Ascending aorta (tissue), 2 donors: Measurements from ENCODE around the gene SLC25A10. TPM values are rescaled to one million over a fixed set of nuclear protein-coding genes. Genes with fewer than 3 reads are reported as not detected.

Experiments used
- DNase-seq, 2 donors: peaks; one replicate each; pipeline ENCODE4 v3.0.0-alpha.2; 2019; ENCODE audit warnings: low spot score in 2 of 2
- H3K27ac ChIP-seq, 2 donors: fragments of 200-600 bp; sonication (generic); one replicate each; pipeline ENCODE4 v1.5.1; 2016 to 2017; ENCODE audit warnings: mild to moderate bottlenecking in 1 of 2
- H3K27me3 ChIP-seq: fragments of 200-600 bp; sonication (generic); one replicate; pipeline ENCODE4 v1.5.1; 2017
- H3K36me3 ChIP-seq, 2 donors: fragments of 200-600 bp; sonication (generic); one replicate each; pipeline ENCODE4 v1.5.1; 2016
- H3K4me1 ChIP-seq, 2 donors: fragments of 200-600 bp; sonication (generic); one replicate each; pipeline ENCODE4 v1.5.1; 2016 to 2017; ENCODE audit warnings: mild to moderate bottlenecking in 1 of 2
- H3K4me3 ChIP-seq, 2 donors: fragments of 200-600 bp; sonication (generic); one replicate each; pipeline ENCODE4 v1.5.1; 2016 to 2017; ENCODE audit warnings: mild to moderate bottlenecking in 1 of 2
- H3K9me3 ChIP-seq, 2 donors: fragments of 200-600 bp; sonication (generic); one replicate each; pipeline ENCODE4 v1.5.1; 2016
- intact Hi-C: fragments of 100-400 bp; cut with DNase I; formaldehyde crosslinking; loops from one replicate; pipeline ENCODE4 v1.15.1; 2023
- total RNA-seq: library from RNA; depleted of rRNA; stranded (reverse); fragments of >200 nt; gene quantifications from one replicate; pipeline ENCODE4 v1.1.0, GENCODE V29; 2016
- TF ChIP-seq, protein P1 (sequence below), 3 experiments: fragments of 200-600 bp in 2 of 3; fragments of 450-650 bp in 1 of 3; sonication (generic) in 2 of 3; IDR thresholded peaks; one replicate each; pipeline ENCODE4 v1.5.1; 2016 to 2019; ENCODE audit warnings: antibody characterized with exemption in 3 of 3, mild to moderate bottlenecking in 1 of 3, moderate library complexity in 1 of 3

Gene SLC25A10
- total RNA-seq, 1 donor from 2014 or later, result 0.53 TPM

DNA sequence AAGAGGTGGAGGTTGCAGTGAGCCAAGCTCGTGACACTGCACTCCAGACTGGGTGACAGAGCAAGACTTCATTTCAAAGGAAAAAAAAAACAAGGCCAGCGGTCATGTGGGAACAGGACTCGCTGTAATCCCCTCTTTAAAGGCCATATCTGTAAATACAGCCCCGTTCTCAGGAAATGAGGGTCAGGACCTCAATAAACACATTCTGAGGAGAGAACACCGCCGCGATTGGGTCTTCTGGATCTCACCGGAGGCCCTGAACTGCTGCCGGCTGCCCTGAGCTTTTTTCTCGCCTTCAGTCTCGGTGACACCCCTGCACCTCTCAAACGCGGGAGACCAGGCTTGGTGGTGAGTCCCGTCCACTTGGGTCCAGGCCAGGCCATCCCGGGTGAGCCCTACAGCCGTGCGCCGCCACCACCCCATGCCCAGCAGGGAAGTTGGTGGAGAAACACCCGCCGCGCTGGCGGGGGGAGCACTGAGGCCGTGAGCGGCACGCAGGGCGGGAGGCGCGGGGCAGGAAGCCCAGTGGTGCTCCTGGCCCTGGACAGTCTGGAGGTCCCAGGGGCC is 28.4 kb downstream of the SLC25A10 start:
- TF ChIP-seq, protein P1, sequence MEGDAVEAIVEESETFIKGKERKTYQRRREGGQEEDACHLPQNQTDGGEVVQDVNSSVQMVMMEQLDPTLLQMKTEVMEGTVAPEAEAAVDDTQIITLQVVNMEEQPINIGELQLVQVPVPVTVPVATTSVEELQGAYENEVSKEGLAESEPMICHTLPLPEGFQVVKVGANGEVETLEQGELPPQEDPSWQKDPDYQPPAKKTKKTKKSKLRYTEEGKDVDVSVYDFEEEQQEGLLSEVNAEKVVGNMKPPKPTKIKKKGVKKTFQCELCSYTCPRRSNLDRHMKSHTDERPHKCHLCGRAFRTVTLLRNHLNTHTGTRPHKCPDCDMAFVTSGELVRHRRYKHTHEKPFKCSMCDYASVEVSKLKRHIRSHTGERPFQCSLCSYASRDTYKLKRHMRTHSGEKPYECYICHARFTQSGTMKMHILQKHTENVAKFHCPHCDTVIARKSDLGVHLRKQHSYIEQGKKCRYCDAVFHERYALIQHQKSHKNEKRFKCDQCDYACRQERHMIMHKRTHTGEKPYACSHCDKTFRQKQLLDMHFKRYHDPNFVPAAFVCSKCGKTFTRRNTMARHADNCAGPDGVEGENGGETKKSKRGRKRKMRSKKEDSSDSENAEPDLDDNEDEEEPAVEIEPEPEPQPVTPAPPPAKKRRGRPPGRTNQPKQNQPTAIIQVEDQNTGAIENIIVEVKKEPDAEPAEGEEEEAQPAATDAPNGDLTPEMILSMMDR (IDR thresholded peaks at IDR 0.05), result no peak
- no peak for DNase-seq
- H3K27ac ChIP-seq, result no peak overlapping the region
- no peaks in the 10 kb centered on the region for H3K36me3 ChIP-seq
- H3K4me3 ChIP-seq, result no peak overlapping the region
- H3K9me3 ChIP-seq, result no peaks in the 10 kb centered on the region
- no peaks in the 10 kb centered on the region for H3K4me1 ChIP-seq
- intact Hi-C loops, result no loop called here
- H3K27me3 ChIP-seq, result no peaks in the 10 kb centered on the region

DNA sequence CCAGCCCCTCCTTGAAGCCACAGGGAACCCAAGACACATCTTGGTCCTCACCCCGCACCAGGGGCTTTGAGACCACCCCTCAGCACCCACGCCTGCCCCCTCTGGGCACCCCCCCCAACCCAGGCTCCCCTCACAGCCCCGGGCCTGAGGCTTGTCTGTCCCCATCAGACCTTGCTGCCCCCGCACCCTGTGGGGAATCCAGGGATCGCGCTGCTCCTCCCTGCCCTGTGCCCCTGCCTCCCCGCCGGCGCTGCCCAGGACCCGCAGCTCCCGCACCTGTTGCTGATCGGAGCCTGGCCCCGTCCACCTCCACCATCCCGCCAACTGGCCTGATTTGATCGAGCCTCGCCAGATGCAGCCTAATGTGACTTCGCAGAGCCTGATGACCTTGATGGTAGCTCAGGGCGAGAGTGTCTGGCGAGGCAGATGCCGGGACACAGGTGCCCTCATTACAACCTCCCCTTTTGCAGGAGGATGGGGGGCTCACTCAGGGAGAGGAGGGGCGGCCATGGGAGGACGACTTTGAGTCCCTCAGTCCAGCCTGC is 29.0 kb downstream of the SLC25A10 start:
- intact Hi-C loops, result no loop called here
- Histone ChIP-seq H3K27ac (no peak overlapping the region), H3K4me1 (no peaks in the 10 kb centered on the region), H3K4me3 (no peak overlapping the region), H3K36me3 (no peaks in the 10 kb centered on the region), H3K9me3 (no peaks in the 10 kb centered on the region), H3K27me3 (no peaks in the 10 kb centered on the region)
- DNase-seq, result no peak
- TF ChIP-seq, protein P1 (IDR thresholded peaks at IDR 0.05), result no peak

DNA sequence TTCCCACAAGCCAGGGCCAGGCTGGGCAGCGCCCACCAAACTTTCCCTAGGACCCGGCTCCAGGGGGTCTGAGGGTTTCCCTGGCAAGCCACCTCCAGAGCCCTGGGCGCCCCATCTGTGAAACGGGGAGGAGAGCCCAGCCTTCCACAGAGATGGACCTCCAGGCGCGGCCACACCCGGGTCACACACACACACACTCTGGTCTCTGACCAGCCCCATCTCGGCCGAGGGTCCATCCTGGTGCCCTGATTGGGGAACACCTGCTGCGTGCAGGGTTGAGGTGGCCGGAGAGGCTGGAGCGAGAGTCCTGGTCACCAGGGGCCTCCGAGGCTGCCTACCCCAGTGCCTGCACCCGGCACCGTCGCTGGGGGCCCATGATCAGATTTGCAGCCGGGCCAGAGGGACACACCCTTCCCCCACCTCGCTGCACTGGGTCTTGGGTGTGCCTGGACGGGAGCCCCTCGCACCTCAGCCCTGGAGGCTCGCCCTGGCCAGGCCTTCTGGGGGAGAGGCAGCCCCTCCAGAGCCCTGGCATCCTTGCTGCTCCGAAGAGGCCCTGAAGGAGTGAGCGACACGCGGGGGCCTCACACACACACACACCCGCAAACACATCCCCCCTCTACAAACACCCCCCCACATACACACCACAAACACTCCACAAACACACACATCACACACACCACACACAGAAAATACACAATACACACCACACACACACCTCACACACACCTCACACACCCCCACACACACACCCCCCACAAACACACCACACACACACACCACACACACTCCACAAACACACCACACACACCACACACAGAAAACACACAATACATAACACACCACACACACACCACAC is 29.7 kb downstream of the SLC25A10 start:
- no peaks in the 10 kb centered on the region for H3K9me3 ChIP-seq
- TF ChIP-seq, protein P1 (IDR thresholded peaks at IDR 0.05), result no peak
- intact Hi-C loops, result no loop called here
- H3K4me3 ChIP-seq, result no peak overlapping the region
- H3K36me3 ChIP-seq, result no peaks in the 10 kb centered on the region
- DNase-seq, result no peak
- no peak overlapping the region for H3K27ac ChIP-seq
- no peaks in the 10 kb centered on the region for H3K27me3 ChIP-seq
- H3K4me1 ChIP-seq, result no peaks in the 10 kb centered on the region

Other genes with a start within 250 kb of the SLC25A10 start
- 6,075 TPM for gene ACTG1, start 199.5 kb upstream of the SLC25A10 start, total RNA-seq
- gene FSCN2, start 183.9 kb upstream of the SLC25A10 start, total RNA-seq, result not detected
- 75.6 TPM for gene FAAP100, start 159.9 kb upstream of the SLC25A10 start, total RNA-seq
- 128 TPM for gene NPLOC4, start 75.2 kb upstream of the SLC25A10 start, total RNA-seq
- not detected for gene TSPAN10, start 75.1 kb upstream of the SLC25A10 start, total RNA-seq
- not detected for gene PDE6G, start 55.7 kb upstream of the SLC25A10 start, total RNA-seq
- gene OXLD1, start 45.7 kb upstream of the SLC25A10 start, total RNA-seq, result 96.1 TPM
- 15.8 TPM for gene CCDC137, start 45.5 kb upstream of the SLC25A10 start, total RNA-seq
- gene ARL16, start 28.5 kb upstream of the SLC25A10 start, total RNA-seq, result 21.0 TPM
- gene HGS, start 28.3 kb upstream of the SLC25A10 start, total RNA-seq, result 211 TPM
- 21.8 TPM for gene MRPL12, start 8.9 kb upstream of the SLC25A10 start, total RNA-seq
- not detected for gene GCGR, start 91.9 kb downstream of the SLC25A10 start, total RNA-seq
- gene MCRIP1, start 121.0 kb downstream of the SLC25A10 start, total RNA-seq, result 149 TPM
- gene PPP1R27, start 122.8 kb downstream of the SLC25A10 start, total RNA-seq, result not detected
- 670 TPM for gene P4HB, start 148.3 kb downstream of the SLC25A10 start, total RNA-seq
- 314 TPM for gene ARHGDIA, start 159.1 kb downstream of the SLC25A10 start, total RNA-seq
- 31.8 TPM for gene ALYREF, start 179.3 kb downstream of the SLC25A10 start, total RNA-seq
- 108 TPM for gene ANAPC11, start 179.4 kb downstream of the SLC25A10 start, total RNA-seq
- 1.5 TPM for gene NPB, start 190.0 kb downstream of the SLC25A10 start, total RNA-seq
- gene PCYT2, start 199.1 kb downstream of the SLC25A10 start, total RNA-seq, result 81.1 TPM
- gene SIRT7, start 205.9 kb downstream of the SLC25A10 start, total RNA-seq, result 32.6 TPM
- gene MAFG, start 215.5 kb downstream of the SLC25A10 start, total RNA-seq, result 28.7 TPM
- 31.5 TPM for gene PYCR1, start 225.0 kb downstream of the SLC25A10 start, total RNA-seq
- gene MYADML2, start 234.9 kb downstream of the SLC25A10 start, total RNA-seq, result not detected
- not detected for gene NOTUM, start 248.9 kb downstream of the SLC25A10 start, total RNA-seq